MM.1S (cell line): Measurements from ENCODE around the gene PLS3.

Experiments used
- EZH2 ChIP-seq: fragments of 300-600 bp; sonication (generic); optimal IDR thresholded peaks from 2 replicates; pipeline ENCODE3; 2017; ENCODE audit warnings: low read depth, mild to moderate bottlenecking, antibody characterized with exemption, low read length, mixed read lengths
- TF ChIP-seq, protein P1 (sequence below): fragments of 300-600 bp; sonication (generic); IDR thresholded peaks from 2 replicates; pipeline ENCODE4 v1.5.1; 2016; ENCODE audit warnings: antibody characterized with exemption, low read length, mixed read lengths

DNA sequence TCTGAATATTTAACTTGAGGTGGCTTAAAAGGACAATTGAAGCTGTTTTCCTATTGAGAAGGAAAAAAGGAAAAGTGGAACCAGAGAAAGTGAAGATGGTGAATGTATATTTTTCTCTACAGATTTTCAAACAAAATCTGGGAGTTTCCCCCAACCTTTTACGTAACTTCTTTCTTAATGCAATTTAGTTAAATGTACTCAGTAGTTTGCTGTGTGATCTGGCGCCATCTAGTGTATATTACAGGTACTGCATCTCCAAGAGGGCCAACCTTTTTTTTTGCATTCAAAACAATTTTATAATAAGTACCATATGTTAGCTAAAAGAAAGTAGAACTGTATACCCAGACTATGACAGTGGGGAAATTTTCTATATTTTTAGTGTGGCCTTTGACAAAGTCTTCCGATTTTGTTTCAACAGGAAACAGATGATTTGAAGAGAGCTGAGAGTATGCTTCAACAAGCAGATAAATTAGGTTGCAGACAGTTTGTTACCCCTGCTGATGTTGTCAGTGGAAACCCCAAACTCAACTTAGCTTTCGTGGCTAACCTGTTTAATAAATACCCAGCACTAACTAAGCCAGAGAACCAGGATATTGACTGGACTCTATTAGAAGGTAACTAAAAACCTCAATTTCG is 82.0 kb downstream of the PLS3 start:
- TF ChIP-seq, protein P1, sequence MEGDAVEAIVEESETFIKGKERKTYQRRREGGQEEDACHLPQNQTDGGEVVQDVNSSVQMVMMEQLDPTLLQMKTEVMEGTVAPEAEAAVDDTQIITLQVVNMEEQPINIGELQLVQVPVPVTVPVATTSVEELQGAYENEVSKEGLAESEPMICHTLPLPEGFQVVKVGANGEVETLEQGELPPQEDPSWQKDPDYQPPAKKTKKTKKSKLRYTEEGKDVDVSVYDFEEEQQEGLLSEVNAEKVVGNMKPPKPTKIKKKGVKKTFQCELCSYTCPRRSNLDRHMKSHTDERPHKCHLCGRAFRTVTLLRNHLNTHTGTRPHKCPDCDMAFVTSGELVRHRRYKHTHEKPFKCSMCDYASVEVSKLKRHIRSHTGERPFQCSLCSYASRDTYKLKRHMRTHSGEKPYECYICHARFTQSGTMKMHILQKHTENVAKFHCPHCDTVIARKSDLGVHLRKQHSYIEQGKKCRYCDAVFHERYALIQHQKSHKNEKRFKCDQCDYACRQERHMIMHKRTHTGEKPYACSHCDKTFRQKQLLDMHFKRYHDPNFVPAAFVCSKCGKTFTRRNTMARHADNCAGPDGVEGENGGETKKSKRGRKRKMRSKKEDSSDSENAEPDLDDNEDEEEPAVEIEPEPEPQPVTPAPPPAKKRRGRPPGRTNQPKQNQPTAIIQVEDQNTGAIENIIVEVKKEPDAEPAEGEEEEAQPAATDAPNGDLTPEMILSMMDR = peak; percentile 91
- no peak for TF ChIP-seq EZH2
